K562 (cell line): ENCODE results near the gene TCEA3. TPM values are rescaled to one million over a fixed set of nuclear protein-coding genes. Genes with fewer than 3 reads are reported as not detected.

ENCODE experiments used
- ATAC-seq: fragments of 200-7000 bp; cut with Tn5 transposase; 3 replicates; pipeline ENCODE4 v1.9.1; 2020; ENCODE audit warnings: moderate library complexity
- BruUV-seq: library from RNA; stranded (reverse); fragments of 400-500 nt; replicated peaks from 2 replicates; lab custom pipeline; 2021; lab: Mats Ljungman, UMichigan
- CTCF ChIA-PET: fragments of 300-600 bp; formaldehyde crosslinking; extraction: SDS; loops from one replicate; lab custom pipeline; 2021; ENCODE audit warnings: low intra/inter-chr PET ratio; lab: Yijun Ruan, JAX
- POLR2A ChIA-PET: fragments of 300-600, 350-650 bp; sonication (Branson Sonifier 250); formaldehyde crosslinking; extraction: SDS; loops from one replicate; lab custom pipeline; 2021; ENCODE audit warnings: antibody characterized with exemption, inconsistent platforms; lab: Yijun Ruan, JAX
- DNase-seq, 4 experiments: peaks; one replicate each; pipeline versions ENCODE4 v3.0.0 to v3.0.0-alpha.2; 2011 to 2018; ENCODE audit warnings: low spot score in 3 of 4, mixed read lengths in 3 of 4; ENCODE audit errors: extremely low read depth in 1 of 4
- FAIRE-seq: peaks from 2 replicates; lab custom pipeline; 2011; peaks lifted over from hg19 to GRCh38; lab: Jason Lieb, UNC
- H2AFZ ChIP-seq: 2 replicates; pipeline ENCODE4 v1.6.0; 2011; ENCODE audit warnings: low read depth, low read length, control low read depth, inconsistent platforms
- H3K27ac ChIP-seq: fragments of 200-600 bp; 3 replicates; pipeline ENCODE4 v1.8.0; 2011; ENCODE audit warnings: low read depth, mild to moderate bottlenecking, control low read depth, inconsistent platforms, low read length, moderate library complexity, mixed read lengths; ENCODE audit errors: extremely low read depth
- H3K27me3 ChIP-seq, 2 experiments: fragments of 300-600 bp in 1 of 2; 2 replicates in 1 of 2; 3 replicates in 1 of 2; pipeline versions ENCODE4 v1.6.0 to v1.8.0; 2011; ENCODE audit warnings: inconsistent platforms in 2 of 2, low read length in 2 of 2, mild to moderate bottlenecking in 1 of 2, mixed read lengths in 1 of 2, moderate library complexity in 1 of 2; ENCODE audit not compliant: control insufficient read depth in 2 of 2, insufficient read depth in 2 of 2
- H3K36me3 ChIP-seq: fragments of 300-600 bp; 3 replicates; pipeline ENCODE4 v1.8.0; 2011; ENCODE audit warnings: mild to moderate bottlenecking, low read length, inconsistent platforms; ENCODE audit not compliant: control insufficient read depth, insufficient read depth
- H3K4me1 ChIP-seq, 2 experiments: fragments of 200-600 bp in 1 of 2; replicated peaks in 1 of 2; 2 replicates in 1 of 2; 3 replicates in 1 of 2; pipeline versions ENCODE4 v1.5.1 to v1.8.0; 2011; ENCODE audit warnings: inconsistent platforms in 2 of 2, low read length in 2 of 2, mild to moderate bottlenecking in 1 of 2, mixed read lengths in 1 of 2, moderate library complexity in 1 of 2; ENCODE audit not compliant: control insufficient read depth in 2 of 2, insufficient read depth in 2 of 2
- H3K4me2 ChIP-seq: 2 replicates; pipeline ENCODE4 v1.6.1; 2011; ENCODE audit warnings: low read length, control low read depth, inconsistent platforms, mixed read lengths; ENCODE audit not compliant: insufficient read depth
- H3K4me3 ChIP-seq: fragments of 200-600 bp; sonication (generic), shearing (Covaris generic); 2 replicates; pipeline ENCODE4 v1.5.1; 2016; ENCODE audit warnings: control low read depth, inconsistent platforms
- H3K79me2 ChIP-seq: fragments of 200-600 bp; 3 replicates; pipeline ENCODE4 v1.8.0; 2011; ENCODE audit warnings: low read length, inconsistent platforms; ENCODE audit not compliant: control insufficient read depth, insufficient read depth
- H3K9ac ChIP-seq, 2 experiments: 2 replicates each; pipeline versions ENCODE4 v1.6.0 to v1.6.1; 2011; ENCODE audit warnings: low read depth in 2 of 2, low read length in 2 of 2, control low read depth in 1 of 2, inconsistent platforms in 1 of 2, mild to moderate bottlenecking in 1 of 2, mixed read lengths in 1 of 2; ENCODE audit not compliant: insufficient read depth in 1 of 2
- H3K9me1 ChIP-seq: one replicate; pipeline ENCODE4 v1.6.0; 2011; ENCODE audit warnings: inconsistent platforms, mild to moderate bottlenecking, low read length, moderate library complexity; ENCODE audit not compliant: control insufficient read depth, insufficient read depth
- H3K9me3 ChIP-seq: replicated peaks from 2 replicates; pipeline ENCODE4 v1.5.1; 2011; ENCODE audit warnings: low read depth, low read length, inconsistent platforms; ENCODE audit not compliant: control insufficient read depth, insufficient read depth
- H4K20me1 ChIP-seq: replicated peaks from 2 replicates; pipeline ENCODE4 v1.6.1; 2011; ENCODE audit warnings: low read length, inconsistent platforms, mixed read lengths; ENCODE audit not compliant: control insufficient read depth, insufficient read depth
- ARHGAP35 ChIP-seq: fragments of 450-650 bp; IDR thresholded peaks from 2 replicates; pipeline ENCODE4 v1.6.1; 2018; ENCODE audit not compliant: partially characterized antibody
- ARID1B ChIP-seq: fragments of 450-650 bp; IDR thresholded peaks from 2 replicates; pipeline ENCODE4 v1.6.1; 2016; ENCODE audit warnings: antibody characterized with exemption, mild to moderate bottlenecking, inconsistent platforms
- CBX1 ChIP-seq: sonication (generic); IDR thresholded peaks from 2 replicates; pipeline ENCODE4 v1.6.1; 2016; ENCODE audit warnings: antibody characterized with exemption, low read depth, mild to moderate bottlenecking
- ESRRA ChIP-seq: fragments of 450-650 bp; IDR thresholded peaks from 2 replicates; pipeline ENCODE4 v1.6.1; 2014; ENCODE audit warnings: low read depth, mild to moderate bottlenecking, moderate library complexity, borderline replicate concordance
- FOXP1 ChIP-seq: sonication (generic); formaldehyde crosslinking; IDR thresholded peaks from 2 replicates; pipeline ENCODE4 v1.8.0; 2022; ENCODE audit warnings: mild to moderate bottlenecking, missing genetic modification reagents
- HNRNPK ChIP-seq: fragments of 200-400 bp; formaldehyde crosslinking; IDR thresholded peaks from one replicate; pipeline ENCODE4 v1.6.1; 2018; ENCODE audit warnings: mild to moderate bottlenecking, low read depth, low read length; ENCODE audit not compliant: poor library complexity, severe bottlenecking
- MIER1 ChIP-seq: fragments of 450-650 bp; IDR thresholded peaks from 2 replicates; pipeline ENCODE4 v1.6.1; 2016; ENCODE audit warnings: antibody characterized with exemption, mild to moderate bottlenecking, low read depth
- POLR3A ChIP-seq: IDR thresholded peaks from 2 replicates; pipeline ENCODE4 v1.6.1; 2011; ENCODE audit warnings: borderline replicate concordance, mild to moderate bottlenecking, moderate library complexity; ENCODE audit not compliant: insufficient read length, insufficient read depth; ENCODE audit errors: extremely low read depth
- SMAD4 ChIP-seq: fragments of 250-450 bp; sonication (Bioruptor Pico); conservative IDR thresholded peaks from 2 replicates; pipeline ENCODE4 v1.8.0; 2021; ENCODE audit warnings: inconsistent platforms, mild to moderate bottlenecking, moderate library complexity
- SOX6 ChIP-seq: fragments of 450-650 bp; IDR thresholded peaks from 2 replicates; pipeline ENCODE4 v1.6.1; 2014; ENCODE audit warnings: mild to moderate bottlenecking
- SRSF7 ChIP-seq: fragments of 200-400 bp; formaldehyde crosslinking; optimal IDR thresholded peaks from 2 replicates; pipeline ENCODE3; 2017; ENCODE audit warnings: mild to moderate bottlenecking, low read depth, low read length
- TARDBP ChIP-seq: fragments of 450-650 bp; IDR thresholded peaks from 2 replicates; pipeline ENCODE4 v1.6.1; 2016
- ZKSCAN1 ChIP-seq: fragments of 150-350 bp; IDR thresholded peaks from 2 replicates; pipeline ENCODE4 v1.6.1; 2016; ENCODE audit warnings: low read depth, low read length
- ZNF165 ChIP-seq: fragments of 250-450 bp; sonication (Bioruptor Pico); IDR thresholded peaks from 2 replicates; pipeline ENCODE4 v1.4.0; 2020; ENCODE audit warnings: borderline replicate concordance
- ZNF274 ChIP-seq: IDR thresholded peaks from 2 replicates; pipeline ENCODE4 v1.6.1; 2011; ENCODE audit warnings: low read depth, mild to moderate bottlenecking, low read length, moderate library complexity, borderline replicate concordance
- ZNF311 ChIP-seq: fragments of 250-450 bp; sonication (Bioruptor Pico); IDR thresholded peaks from 2 replicates; pipeline ENCODE4 v1.4.0; 2020; ENCODE audit warnings: mild to moderate bottlenecking, moderate library complexity
- WGBS: fragments of 100-300 bp; shearing (Covaris generic); methylation state at CpG from one replicate; pipeline ENCODE4 v1.1.6; 2016; ENCODE audit warnings: low coverage, mixed read lengths; ENCODE audit not compliant: insufficient coverage; ENCODE audit errors: missing lambda C conversion rate; 5-methylcytosine and 5-hydroxymethylcytosine counted together
- in situ Hi-C: fragments of 300-500 bp; cut with MboI; formaldehyde crosslinking; loops from 4 replicates; pipeline ENCODE4 v1.15.0; 2018; ENCODE audit warnings: inconsistent platforms, mixed read lengths
- intact Hi-C: fragments of 100-400 bp; cut with micrococcal nuclease; formaldehyde crosslinking; loops from 2 replicates; pipeline ENCODE4 v1.14.2; 2022
- polyA plus RNA-seq, 8 experiments: library from polyadenylated mRNA; depleted of rRNA in 4 of 8; stranded (reverse) in 5 of 8; unstranded in 3 of 8; fragments of >200 nt; fragmentation: Nextera tagmentation in 2 of 8; fragmentation: Illumina TruSeq in 1 of 8; extraction: Ambion mirVana in 2 of 8; extraction: Trizol in 1 of 8; gene quantifications; 2 replicates each; pipeline versions ENCODE4 v1.2.1 to v1.2.3, GENCODE V29; 2011 to 2014; ENCODE audit warnings: inconsistent platforms in 1 of 8, missing spikeins in 1 of 8
- total RNA-seq, 7 experiments: library from RNA; depleted of rRNA in 6 of 7; stranded (reverse); fragments of >200 nt in 6 of 7; fragmentation: Illumina TruSeq in 2 of 7; extraction: Trizol in 2 of 7; gene quantifications; 2 replicates each; pipeline versions ENCODE4 v1.2.1 to v1.2.3, GENCODE V29; 2011 to 2021; ENCODE audit warnings: low replicate concordance in 1 of 7
- TF ChIP-seq, protein P1 (sequence below): IDR thresholded peaks from 2 replicates; pipeline ENCODE4 v1.6.1; 2011; ENCODE audit not compliant: insufficient read length; ENCODE audit errors: extremely low read depth
- TF ChIP-seq, protein P2 (sequence below), 2 experiments: fragments of 450-650 bp in 1 of 2; sonication (generic) in 1 of 2; formaldehyde crosslinking; conservative IDR thresholded peaks; 2 replicates each; pipeline versions ENCODE4 v1.4.0 to v1.8.1; 2020 to 2022; ENCODE audit warnings: mild to moderate bottlenecking in 1 of 2, missing genetic modification reagents in 1 of 2

Gene TCEA3
- total and polyA plus RNA-seq, 9 of the 15 experiments (the other 6 are each of a cell fraction or from before 2014, with no cell fraction given) = 0.03 to 0.55 (median 0.36) TPM

DNA sequence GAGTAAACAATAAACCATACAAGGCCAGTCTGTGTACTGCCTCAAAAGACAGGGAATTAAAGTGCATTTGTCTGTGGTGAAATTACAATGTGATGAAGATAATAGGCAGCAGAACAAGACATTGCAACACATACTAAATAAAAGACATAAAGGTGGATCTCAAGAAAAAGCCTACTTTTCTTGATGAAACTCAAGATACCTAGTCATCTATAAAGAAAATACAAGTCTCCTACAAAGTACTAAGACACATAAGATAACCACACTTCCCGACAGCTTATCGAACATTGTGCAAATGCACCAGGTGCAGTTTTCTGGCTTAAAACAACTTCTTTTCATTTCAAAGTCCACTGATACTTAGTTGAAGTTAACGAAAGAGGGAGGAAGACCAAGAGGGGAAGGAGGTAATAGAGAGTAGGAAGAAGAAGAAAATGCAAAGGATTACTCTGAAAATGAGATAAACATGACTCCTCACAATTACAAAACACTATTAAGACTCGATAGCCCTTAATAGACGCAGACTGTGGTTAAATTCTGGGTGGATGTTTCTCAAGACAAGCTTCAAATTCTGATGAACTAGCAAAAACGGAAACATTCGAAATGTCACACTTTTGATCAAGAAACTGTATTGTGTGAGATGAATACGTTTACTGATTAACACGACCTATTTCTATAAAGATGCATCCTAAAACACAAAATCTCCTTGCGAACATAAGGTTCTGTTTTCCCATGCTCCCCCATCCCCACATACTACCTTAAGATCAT, 82.4 kb downstream of the TCEA3 start:
- Histone ChIP-seq H3K9me1 (no peaks in the 10 kb centered on the region), H3K9ac (peak overlapping the region; percentile 8 to 100; a peak in 3 of 4 replicates), H3K4me3 (peak overlapping the region; percentile 76), H3K4me1 (peaks cover 18 to 32% of the 10 kb centered on the region in 2 experiments; a peak in 4 of 5 replicates), H3K9me3 (no peaks in the 10 kb centered on the region; the same call in 1 of the 2 replicates), H3K27ac (peak overlapping the region; percentile 99), H3K36me3 (peaks cover 47% of the 10 kb centered on the region), H3K79me2 (peaks cover 71% of the 10 kb centered on the region), H3K27me3 (no peaks in the 10 kb centered on the region), H4K20me1 (peaks cover 46% of the 10 kb centered on the region), H2AFZ (no peak overlapping the region), H3K4me2 (peak overlapping the region; percentile 83)
- ChIA-PET POLR2A (interaction anchor here (0.5 to 1.5 kb wide), 8 partner anchors 13 to 1873 kb away, joined by 3 to 8 read pairs (median 4); no protein-coding TSS in a partner anchor), CTCF (interaction anchor here (1.2 kb wide), 1 partner anchor 62 kb away, joined by 6 read pairs; no protein-coding TSS in a partner anchor)
- BruUV-seq = no TSS peak
- ATAC-seq (no peak; the same call in 2 of the 3 replicates), DNase-seq (peak in 1 of 4 experiments; percentile 59), FAIRE-seq (peak; percentile 70)
- in situ Hi-C loops = loop anchor here (5.0 kb wide), 1 partner anchor 60 kb away; no protein-coding TSS in a partner anchor
- intact Hi-C loops = loop anchor here (10.0 kb wide), 1 partner anchor 193 kb away; the partner anchor contains the start of gene E2F2
- WGBS = under 1% methylated on average over 10 of the region's 10 CpGs
- TF ChIP-seq FOXP1 = no peak
- TF ChIP-seq, protein P1, sequence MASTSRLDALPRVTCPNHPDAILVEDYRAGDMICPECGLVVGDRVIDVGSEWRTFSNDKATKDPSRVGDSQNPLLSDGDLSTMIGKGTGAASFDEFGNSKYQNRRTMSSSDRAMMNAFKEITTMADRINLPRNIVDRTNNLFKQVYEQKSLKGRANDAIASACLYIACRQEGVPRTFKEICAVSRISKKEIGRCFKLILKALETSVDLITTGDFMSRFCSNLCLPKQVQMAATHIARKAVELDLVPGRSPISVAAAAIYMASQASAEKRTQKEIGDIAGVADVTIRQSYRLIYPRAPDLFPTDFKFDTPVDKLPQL = no peak
- no peak for TF ChIP-seq SRSF7
- no peak for TF ChIP-seq HNRNPK
- TF ChIP-seq ZNF165 (CRISPR knock-in tag) = no peak
- no peak for TF ChIP-seq ARHGAP35
- TF ChIP-seq MIER1 = no peak
- TF ChIP-seq TARDBP = no peak
- TF ChIP-seq, protein P2, sequence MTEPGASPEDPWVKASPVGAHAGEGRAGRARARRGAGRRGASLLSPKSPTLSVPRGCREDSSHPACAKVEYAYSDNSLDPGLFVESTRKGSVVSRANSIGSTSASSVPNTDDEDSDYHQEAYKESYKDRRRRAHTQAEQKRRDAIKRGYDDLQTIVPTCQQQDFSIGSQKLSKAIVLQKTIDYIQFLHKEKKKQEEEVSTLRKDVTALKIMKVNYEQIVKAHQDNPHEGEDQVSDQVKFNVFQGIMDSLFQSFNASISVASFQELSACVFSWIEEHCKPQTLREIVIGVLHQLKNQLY (CRISPR knock-in tag; conservative IDR thresholded peaks at IDR 0.05) = no peak
- TF ChIP-seq ESRRA = no peak
- TF ChIP-seq ZNF311 (CRISPR knock-in tag) = no peak
- TF ChIP-seq ARID1B = peak; percentile 74
- no peak for TF ChIP-seq CBX1
- TF ChIP-seq POLR3A = no peak
- TF ChIP-seq SOX6 = no peak
- TF ChIP-seq SMAD4 = no peak
- TF ChIP-seq ZNF274 = no peak
- TF ChIP-seq ZKSCAN1 = no peak
